Left ventricle myocardium inferior (tissue), 1 donor: ENCODE measurements around the gene TTLL5. TPM values are rescaled to one million over a fixed set of nuclear protein-coding genes. Genes with fewer than 3 reads are reported as not detected.

Source experiments
- DNase-seq: peaks from one replicate; pipeline ENCODE4 v3.0.0-alpha.2; 2020
- H3K27ac ChIP-seq: fragments of 200-600 bp; replicated peaks from 2 replicates; pipeline ENCODE4 v1.8.0; 2021
- H3K27me3 ChIP-seq: fragments of 200-600 bp; 2 replicates; pipeline ENCODE4 v1.8.0; 2021; ENCODE audit warnings: low read depth
- H3K36me3 ChIP-seq: fragments of 200-600 bp; 2 replicates; pipeline ENCODE4 v1.8.0; 2021
- H3K4me1 ChIP-seq: fragments of 200-600 bp; 2 replicates; pipeline ENCODE4 v1.8.0; 2021
- H3K4me3 ChIP-seq: fragments of 200-600 bp; 2 replicates; pipeline ENCODE4 v1.8.0; 2021; ENCODE audit warnings: mild to moderate bottlenecking, moderate library complexity
- H3K9me3 ChIP-seq: fragments of 200-600 bp; replicated peaks from 2 replicates; pipeline ENCODE4 v1.8.0; 2021
- intact Hi-C: fragments of 100-400 bp; cut with micrococcal nuclease; formaldehyde crosslinking; loops from one replicate; pipeline ENCODE4 v1.11.0; 2022
- total RNA-seq: library from RNA; stranded (reverse); fragmentation: NEBNext Ultra II Directional; extraction: Animal tissue kit (Norgen Biotek cat#: 25700); gene quantifications from one replicate; pipeline ENCODE4 v1.2.1, GENCODE V29; 2021
- TF ChIP-seq, protein P1 (sequence below): fragments of 200-600 bp; IDR thresholded peaks from 2 replicates; pipeline ENCODE4 v1.8.0; 2021; ENCODE audit warnings: antibody characterized with exemption, mild to moderate bottlenecking, borderline replicate concordance
- donor health status: DM: no; HTN: yes; CAD: no; lungs with severe emphysema.

The TTLL5 gene
- total RNA-seq, 1 donor from 2014 or later: 16.3 TPM

- Histone ChIP-seq H3K4me1 (no peaks in the 10 kb centered on the region), H3K4me3 (no peak overlapping the region), H3K9me3 (no peaks in the 10 kb centered on the region), H3K36me3 (no peaks in the 10 kb centered on the region), H3K27me3 (no peaks in the 10 kb centered on the region), H3K27ac (no peak overlapping the region)
- no peak for DNase-seq
- intact Hi-C loops: no loop called here
- TF ChIP-seq, protein P1, sequence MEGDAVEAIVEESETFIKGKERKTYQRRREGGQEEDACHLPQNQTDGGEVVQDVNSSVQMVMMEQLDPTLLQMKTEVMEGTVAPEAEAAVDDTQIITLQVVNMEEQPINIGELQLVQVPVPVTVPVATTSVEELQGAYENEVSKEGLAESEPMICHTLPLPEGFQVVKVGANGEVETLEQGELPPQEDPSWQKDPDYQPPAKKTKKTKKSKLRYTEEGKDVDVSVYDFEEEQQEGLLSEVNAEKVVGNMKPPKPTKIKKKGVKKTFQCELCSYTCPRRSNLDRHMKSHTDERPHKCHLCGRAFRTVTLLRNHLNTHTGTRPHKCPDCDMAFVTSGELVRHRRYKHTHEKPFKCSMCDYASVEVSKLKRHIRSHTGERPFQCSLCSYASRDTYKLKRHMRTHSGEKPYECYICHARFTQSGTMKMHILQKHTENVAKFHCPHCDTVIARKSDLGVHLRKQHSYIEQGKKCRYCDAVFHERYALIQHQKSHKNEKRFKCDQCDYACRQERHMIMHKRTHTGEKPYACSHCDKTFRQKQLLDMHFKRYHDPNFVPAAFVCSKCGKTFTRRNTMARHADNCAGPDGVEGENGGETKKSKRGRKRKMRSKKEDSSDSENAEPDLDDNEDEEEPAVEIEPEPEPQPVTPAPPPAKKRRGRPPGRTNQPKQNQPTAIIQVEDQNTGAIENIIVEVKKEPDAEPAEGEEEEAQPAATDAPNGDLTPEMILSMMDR: no peak
These were observed 30.2 kb upstream of the TTLL5 start for GRCh38 chr14:75630695-75631452.

DNA sequence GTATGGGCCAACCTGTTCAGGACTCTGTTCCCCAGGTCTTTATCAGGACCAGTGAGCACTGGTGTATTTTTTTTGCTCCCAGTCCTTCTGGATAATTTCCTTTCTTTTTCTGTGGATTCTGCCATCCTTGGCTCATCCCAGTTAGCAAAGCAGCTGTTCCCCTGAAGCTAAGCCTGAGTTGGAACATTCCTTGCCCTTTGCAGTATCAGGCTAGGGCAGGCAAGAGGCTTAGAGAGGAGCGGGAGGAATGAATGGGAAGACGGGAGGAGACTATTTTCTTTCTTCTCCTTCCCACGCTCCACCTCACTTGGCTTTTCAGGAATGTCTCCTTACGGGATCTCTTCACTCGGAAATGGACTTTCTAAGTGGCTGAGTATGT is 29.6 kb upstream of the TTLL5 start:
- TF ChIP-seq, protein P1: no peak
- Histone ChIP-seq H3K27me3 (no peaks in the 10 kb centered on the region), H3K9me3 (no peaks in the 10 kb centered on the region), H3K36me3 (no peaks in the 10 kb centered on the region), H3K27ac (no peak overlapping the region), H3K4me3 (no peak overlapping the region), H3K4me1 (no peaks in the 10 kb centered on the region)
- intact Hi-C loops: no loop called here
- no peak for DNase-seq

- no peak overlapping the region for H3K27ac ChIP-seq
- H3K36me3 ChIP-seq: no peaks in the 10 kb centered on the region
- no peaks in the 10 kb centered on the region for H3K9me3 ChIP-seq
- H3K4me3 ChIP-seq: no peak overlapping the region
- no peaks in the 10 kb centered on the region for H3K4me1 ChIP-seq
- TF ChIP-seq, protein P1: no peak
- no peak for DNase-seq
- no peaks in the 10 kb centered on the region for H3K27me3 ChIP-seq
- intact Hi-C loops: no loop called here
These were observed 26.2 kb upstream of the TTLL5 start for GRCh38 chr14:75634848-75635247.

DNA sequence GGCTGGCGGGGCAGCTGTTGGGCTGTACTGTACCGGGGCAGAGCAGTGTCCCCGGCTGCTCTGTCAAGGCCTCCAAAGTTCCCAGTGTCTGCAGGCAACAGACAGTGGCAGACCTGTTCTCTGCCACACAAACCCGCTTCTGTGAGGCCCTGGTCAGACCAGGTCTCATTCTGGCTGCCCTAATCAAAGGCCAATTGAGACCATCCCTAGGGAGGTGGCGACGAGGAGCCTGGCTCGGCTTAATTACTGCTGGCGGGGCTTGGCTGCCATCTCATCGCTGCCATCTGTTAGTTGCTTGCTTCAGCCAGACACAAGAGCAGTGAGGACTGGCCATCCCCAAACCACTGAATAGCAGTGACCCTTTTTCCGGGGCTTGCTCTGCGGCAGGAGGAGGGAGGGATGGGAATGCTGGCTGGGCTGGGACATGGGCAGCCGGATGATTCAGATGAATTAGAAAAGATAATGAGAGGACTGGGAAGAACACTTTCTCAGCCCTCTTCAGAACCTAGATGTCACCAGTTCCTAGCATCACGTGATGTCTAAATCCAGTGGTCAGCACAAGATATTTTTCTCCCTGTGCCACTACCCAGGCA is 24.9 kb upstream of the TTLL5 start:
- Histone ChIP-seq H3K27ac (no peak overlapping the region), H3K36me3 (no peaks in the 10 kb centered on the region), H3K4me3 (no peak overlapping the region), H3K4me1 (no peaks in the 10 kb centered on the region), H3K27me3 (no peaks in the 10 kb centered on the region), H3K9me3 (no peaks in the 10 kb centered on the region)
- TF ChIP-seq, protein P1: no peak
- intact Hi-C loops: no loop called here
- no peak for DNase-seq

- TF ChIP-seq, protein P1: no peak
- H3K36me3 ChIP-seq: peaks cover 9% of the 10 kb centered on the region
- no peaks in the 10 kb centered on the region for H3K4me1 ChIP-seq
- no peak for DNase-seq
- H3K9me3 ChIP-seq: no peaks in the 10 kb centered on the region
- H3K27ac ChIP-seq: no peak overlapping the region
- intact Hi-C loops: no loop called here
- no peaks in the 10 kb centered on the region for H3K27me3 ChIP-seq
- no peak overlapping the region for H3K4me3 ChIP-seq
These were observed 20.2 kb upstream of the TTLL5 start for GRCh38 chr14:75640876-75641275.
